Cardiac septum (tissue), 1 donor: ENCODE results near the gene NEU1. TPM values are rescaled to one million over a fixed set of nuclear protein-coding genes. Genes with fewer than 3 reads are reported as not detected.

Experiments used
- DNase-seq: peaks from one replicate; pipeline ENCODE4 v3.0.0-alpha.2; 2020; ENCODE audit warnings: low spot score
- intact Hi-C: fragments of 100-400 bp; cut with DNase I; formaldehyde crosslinking; loops from one replicate; pipeline ENCODE4 v1.14.0; 2022
- total RNA-seq: library from RNA; stranded (reverse); fragmentation: NEBNext Ultra II Directional; extraction: Animal tissue kit (Norgen Biotek cat#: 25700); gene quantifications from one replicate; pipeline ENCODE4 v1.2.1, GENCODE V29; 2021
- donor health status: DM: no; HTN: no; CAD: no.

NEU1 gene
- total RNA-seq, 1 donor from 2014 or later = 19.4 TPM

DNA sequence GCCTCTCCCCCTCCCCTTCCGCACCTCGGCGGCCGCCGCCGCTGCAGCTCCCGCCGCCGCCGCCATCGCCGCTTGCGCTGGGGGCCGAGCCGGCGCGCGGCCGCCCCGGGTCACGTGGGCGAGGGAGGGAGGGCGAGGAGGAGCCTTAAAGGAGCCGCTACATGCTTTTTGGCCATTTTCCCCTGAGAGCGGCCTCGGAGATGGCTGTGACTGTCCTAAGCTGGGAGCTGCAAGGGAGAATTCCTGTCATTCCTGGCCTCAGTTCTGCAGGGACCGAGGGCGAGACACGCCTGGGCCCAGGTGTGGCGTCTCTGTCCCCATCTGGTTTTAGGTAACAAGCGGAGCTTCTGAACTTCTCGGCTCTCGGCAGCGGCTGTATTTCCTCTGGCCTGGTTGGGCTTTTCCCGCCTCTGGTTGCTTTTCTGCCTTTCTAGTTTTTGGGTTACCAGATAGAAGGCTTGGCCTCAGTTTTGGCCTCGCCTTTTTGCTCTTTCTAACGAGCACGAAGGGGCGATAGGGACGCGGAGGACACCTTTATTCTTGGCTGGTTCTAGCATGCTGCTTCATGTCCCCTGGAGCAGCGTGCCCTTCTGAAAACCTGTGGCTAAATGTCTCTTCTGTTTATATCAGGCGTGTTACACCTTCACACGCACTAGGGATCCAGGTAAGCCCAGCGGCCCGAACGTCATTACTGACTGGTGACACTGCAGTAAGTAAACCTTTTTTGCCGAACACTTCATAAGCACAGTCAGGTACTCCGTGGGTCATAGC lies 35.2 kb upstream of the NEU1 start, which contains the start of gene EHMT2:
Gene EHMT2 (minus strand): TSS at position 87 of the 771 bp plus-strand sequence. CDS start 21 bp downstream, at position 66.
- intact Hi-C loops = loop anchor here (2.0 to 5.0 kb wide), 2 partner anchors 35 to 215 kb away; partner anchors contain the start of genes LY6G5C and NEU1
- peak; percentile 94 for DNase-seq

DNA sequence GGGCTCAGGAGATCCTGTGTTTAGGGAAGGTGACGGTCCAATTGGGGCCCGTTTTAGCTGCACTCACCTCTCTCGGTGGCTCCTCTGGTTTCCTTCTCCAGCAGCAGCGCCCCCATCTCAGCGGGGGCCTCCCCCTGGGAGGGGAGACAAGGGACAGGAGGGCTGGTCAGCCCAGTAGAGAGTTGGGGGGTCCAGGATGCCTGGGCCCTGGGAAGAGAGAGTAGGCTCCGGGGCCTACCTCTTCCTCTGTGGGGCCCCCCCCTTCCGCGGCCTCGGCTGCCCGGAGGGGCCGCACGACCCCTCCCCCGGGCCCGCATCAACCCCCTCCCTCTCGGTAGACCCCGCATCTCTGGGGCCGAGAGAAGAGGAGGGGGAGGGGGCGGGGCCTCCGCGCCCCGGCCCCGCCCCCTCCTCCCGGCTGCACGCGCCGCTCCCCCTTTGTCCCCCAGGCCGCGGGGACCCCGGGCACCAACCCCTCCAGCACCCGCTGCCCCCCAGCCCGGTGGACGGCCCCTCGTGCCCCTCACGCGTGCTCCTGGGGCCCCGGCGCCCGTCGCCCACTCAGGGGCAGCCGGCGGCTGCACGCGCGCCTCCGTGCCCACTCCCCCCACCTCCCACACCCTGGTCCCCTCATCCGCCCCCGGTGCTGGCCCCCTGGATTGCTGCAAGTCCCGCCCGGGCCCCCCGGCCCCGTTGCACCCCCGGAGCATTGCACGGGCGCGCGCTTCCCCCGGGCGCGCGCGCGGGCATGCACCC lies 34.4 kb upstream of the NEU1 start:
- intact Hi-C loops = loop anchor here (2.0 to 5.0 kb wide), 2 partner anchors 34 to 215 kb away; partner anchors contain the start of genes LY6G5C and NEU1
- DNase-seq = no peak

DNA sequence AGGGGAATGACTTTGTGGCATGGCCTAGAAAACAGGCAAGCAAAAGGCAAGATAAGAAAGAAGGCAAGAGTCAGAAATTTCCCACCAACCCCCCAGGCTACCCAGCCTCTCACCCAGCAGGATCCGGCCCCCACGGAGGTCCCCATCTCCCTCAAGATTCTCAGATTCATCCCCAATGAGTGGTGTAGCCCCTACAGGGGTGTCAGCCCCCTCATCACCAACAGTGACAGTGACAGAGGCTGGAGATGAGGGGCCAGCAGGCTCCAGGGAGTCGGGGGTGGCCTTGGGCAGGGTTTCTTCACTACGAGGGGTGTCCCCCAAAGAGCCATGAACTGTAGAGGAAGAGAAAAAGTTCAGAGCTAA lies 33.9 kb upstream of the NEU1 start:
- DNase-seq = no peak
- intact Hi-C loops = loop anchor here (2.0 to 5.0 kb wide), 2 partner anchors 34 to 214 kb away; partner anchors contain the start of genes LY6G5C and NEU1

DNA sequence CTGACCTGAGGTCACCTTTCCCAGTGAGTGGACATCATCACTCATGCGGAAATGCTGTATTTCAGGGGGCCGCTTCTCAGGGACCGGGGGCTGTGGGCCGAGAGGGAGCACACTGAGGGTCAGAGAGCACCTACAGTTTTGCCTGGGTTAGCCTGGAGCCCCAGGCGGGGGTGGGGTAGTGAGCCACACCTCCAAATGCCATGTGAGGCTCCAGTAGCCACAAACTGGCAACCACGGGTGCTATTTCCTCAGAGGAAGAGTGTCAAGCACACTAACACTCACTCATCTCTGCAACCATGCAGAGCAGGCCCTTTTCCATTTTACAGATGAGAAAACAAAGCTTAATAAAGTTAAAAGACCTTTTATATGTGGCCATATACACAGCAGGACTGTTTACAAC lies 30.2 kb upstream of the NEU1 start:
- intact Hi-C loops = no loop called here
- no peak for DNase-seq

DNA sequence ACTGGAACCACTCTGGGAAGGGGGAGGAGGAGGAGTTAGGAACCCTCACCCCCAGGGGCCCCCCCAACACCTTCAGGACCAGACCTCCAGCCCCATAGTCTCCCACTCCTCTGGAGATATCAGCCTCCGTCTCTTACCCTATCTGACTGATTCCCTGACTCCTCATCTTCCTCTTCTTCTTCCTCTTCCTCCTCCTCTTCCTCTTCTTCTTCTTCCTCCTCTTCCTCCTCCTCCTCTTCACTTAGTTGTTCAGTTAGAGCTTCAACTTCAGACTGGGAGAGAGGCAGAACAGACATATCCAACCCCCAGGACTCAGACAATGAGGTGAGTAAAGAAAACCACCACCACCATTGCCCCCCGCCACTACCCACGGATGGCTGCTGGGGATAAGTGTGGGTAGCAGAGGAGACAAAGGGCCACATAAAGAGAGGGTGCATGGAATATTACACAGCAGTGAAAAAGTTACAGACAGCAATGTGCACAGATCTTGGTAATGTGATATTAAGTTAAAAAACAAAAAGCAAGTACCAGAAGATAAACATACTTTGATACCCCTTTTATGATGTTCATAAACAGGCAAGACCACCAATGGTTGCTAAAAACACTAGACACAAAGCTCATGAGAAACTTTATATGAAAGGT lies 26.8 kb upstream of the NEU1 start:
- DNase-seq = no peak
- intact Hi-C loops = no loop called here

DNA sequence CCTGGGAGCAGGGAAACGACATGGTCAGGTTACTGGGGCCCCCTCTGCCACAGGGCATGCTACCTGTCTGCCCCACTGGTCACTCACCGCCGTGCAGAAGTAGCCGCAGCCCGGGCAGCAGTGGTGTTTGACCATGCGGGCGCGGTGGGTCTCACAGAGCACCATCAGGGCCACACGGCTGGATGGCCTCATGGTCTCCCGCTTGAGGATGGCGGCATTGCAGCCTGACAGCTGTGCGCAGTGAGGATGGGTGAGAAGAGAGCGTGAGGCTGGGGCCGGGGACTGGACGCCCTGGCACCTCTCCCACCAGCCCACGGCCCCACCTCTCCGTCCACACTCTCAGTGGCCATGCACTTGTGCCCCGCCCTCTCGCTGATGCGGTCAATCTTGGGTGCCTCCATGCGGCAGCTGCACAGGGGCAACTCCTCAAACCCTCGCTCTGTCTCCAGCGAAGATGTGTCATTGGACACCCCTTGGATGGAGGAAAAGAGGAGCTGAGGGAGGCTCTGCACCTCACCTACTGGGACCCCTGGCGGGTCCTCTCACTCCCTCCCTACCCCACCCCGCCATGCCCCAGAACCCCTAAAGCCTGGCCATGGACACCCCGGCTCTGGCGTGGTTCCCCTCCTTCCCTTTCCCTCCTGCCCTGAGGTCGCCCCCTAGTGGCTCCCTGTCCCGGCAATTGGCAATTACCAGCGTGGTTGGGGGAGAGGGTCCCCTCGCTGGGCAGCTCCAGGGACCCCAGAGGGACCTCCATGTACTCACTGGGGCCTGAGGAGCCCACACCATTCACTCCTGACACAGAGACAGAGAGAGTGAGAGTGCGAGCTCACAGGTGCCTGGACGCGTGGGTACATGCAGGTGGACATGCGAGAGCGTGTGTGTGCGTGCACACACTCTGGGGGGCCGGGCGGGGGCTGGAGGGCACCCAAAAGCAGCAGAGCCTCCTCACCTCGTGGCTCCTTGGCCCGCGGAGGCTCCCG lies 25.9 kb upstream of the NEU1 start:
- intact Hi-C loops = no loop called here

DNA sequence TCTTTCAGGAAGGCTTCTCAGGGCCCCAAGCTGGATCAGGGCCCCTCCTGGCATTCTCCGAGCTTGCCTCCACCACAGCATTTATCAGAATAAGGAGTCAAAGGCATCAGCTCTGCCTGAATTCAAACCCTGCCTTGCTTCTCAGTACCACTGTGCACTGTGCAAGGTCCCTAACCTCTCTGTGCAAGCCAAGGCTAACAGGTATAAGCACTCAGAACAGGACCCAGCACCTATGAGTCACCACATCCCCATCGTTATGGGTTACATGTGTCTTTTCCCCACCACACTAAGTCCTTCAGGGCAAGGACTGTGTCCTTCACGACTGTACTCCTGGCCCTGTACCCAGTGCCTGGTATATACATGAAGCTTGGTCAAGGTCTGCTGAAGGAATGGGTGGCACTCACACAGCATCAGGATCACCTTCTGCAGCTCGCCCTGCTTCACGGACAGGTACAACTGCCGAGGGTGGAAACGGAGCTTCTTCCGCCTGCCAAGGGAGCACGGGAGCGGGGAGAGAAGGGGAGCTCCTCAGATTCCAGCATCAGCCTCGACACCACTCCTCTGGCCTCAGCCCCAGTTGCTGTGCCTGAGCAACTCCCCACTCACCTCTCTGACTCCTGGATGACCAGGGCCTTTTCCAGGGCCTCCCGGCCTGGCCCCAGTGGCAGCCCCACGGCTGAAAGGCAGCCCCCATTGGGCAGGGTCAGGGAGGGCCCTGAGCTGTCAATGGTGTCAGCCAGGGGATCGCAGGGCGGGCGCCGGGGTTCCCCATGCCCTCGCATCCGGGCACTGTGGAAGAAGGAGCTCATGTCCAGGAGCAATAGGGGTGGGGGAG lies 24.8 kb upstream of the NEU1 start:
- intact Hi-C loops = no loop called here
- DNase-seq = no peak

More for the DNA sequence above, 25.9 kb upstream of the NEU1 start:
- no peak for DNase-seq

DNA sequence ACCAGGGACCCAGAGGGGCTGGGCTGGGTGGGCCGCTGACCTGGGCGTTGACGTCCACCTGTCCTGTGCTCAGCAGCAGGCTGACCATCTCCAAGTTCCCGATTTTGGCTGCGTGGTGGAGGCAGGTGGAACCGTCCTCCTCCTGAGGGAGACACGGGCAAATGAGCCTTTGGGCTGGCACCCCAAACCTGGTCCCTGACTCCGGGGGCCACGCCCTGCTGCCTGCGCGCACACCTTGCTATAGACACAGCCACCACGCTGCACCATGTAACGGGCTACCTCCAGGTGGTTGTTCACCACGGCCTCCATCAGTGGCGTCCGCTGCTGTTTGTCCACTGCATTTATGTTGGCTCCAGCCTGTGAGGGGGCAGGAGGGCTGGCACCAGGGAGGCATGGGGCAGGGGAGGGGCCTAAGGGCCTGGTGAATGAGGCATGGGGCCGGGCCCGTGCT lies 23.9 kb upstream of the NEU1 start:
- no peak for DNase-seq
- intact Hi-C loops = no loop called here

DNA sequence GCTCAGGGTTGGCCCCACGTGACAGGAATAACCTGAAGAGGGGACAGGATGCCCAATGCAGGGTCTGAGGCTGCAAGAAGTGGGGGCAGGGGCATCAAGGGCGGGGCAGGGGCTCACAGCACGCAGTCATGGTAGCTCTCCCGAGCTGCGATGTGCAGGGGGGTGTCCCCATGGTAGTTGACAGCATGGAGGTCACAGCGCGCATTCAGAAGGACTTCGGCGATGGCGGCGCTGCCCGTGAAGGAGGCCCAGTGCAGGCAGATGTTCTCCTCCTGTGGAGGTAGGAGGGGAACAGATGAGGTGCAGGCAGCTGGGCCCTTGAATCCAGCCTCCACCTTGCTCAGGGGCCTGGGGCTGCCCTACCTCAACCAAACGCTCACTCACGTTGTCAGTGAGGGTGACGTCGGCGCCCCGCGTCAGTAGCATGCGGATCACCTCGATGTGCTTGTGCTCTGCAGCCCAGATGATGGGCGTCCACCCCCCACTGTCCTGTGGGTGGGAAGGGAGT lies 22.0 kb upstream of the NEU1 start:
- DNase-seq = no peak
- intact Hi-C loops = no loop called here

DNA sequence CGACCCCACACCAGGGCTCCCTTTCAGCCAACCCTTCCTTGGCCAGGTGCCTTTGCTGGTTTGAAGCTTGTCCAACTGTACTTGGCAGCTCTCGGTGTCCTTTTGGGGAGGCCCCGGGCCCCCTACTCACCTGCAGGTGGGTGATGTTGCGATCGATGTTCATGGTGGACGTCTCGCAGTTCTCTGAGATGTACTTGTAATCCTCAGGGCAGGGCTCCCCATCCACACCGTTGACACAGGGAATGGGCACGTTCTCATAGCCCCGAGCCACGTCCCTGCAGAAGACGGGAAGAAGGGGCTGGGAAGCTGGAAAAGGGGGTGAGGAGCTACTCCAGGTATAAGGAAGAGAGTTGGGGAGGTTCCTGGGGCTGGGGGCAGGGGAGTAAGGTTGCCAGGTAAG lies 21.1 kb upstream of the NEU1 start:
- no peak for DNase-seq
- intact Hi-C loops = no loop called here

DNA sequence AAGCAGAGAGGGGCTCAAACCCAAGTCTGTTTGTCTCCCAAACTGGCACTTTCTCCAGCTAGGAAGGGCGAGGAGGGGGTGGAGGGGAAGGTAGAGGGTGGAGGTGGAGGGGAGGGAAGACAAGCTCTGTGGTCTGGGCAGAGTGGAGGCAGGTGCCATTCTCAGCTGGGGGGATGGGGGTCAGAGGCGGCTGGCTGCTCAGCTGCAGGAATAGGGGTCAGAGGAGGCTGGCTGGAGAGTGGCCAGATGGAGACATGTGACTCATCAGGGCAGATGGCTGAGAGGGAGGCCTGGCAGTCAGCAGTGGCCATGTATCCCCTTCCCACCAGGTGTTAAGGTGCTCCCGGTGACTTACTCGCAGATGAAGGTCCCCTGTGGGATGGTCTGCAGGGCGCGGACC lies 19.7 kb upstream of the NEU1 start:
- intact Hi-C loops = no loop called here

DNA sequence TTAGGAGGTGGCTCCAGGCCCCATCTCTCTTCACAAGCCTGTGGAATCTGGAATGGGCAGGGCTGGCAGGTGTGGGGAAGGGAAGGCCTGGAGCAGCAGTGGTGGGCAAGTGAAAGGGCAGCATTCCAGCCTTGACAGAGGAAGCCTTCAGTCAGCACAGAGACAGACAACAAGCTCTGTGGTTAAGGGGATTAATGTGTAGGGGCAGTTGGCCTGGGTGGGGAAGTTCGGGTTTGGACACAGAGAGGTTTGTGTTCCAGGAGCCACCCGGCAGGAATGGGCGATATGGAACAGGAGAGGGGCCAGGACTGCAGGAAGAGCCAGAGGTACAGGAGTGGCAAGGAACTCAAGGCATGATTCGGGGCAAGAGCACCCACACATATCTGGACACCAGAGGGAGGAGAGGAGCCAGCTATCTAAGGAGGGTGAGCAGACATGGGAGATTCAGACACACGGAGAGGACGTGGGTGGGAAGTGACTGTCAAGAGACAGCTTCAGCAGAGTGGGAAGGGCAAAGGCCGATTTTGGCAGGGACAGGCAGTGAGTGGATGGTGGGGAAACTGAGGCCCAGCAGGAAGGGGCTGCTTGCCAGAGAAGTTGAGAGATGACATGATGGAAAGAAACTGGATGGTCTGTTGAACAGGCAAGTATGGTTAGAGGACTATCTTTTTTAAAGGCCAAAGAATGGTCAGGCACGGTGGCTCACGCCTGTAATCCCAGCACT lies 18.7 kb upstream of the NEU1 start:
- DNase-seq = no peak
- intact Hi-C loops = no loop called here

More for the DNA sequence above, 19.7 kb upstream of the NEU1 start:
- no peak for DNase-seq

DNA sequence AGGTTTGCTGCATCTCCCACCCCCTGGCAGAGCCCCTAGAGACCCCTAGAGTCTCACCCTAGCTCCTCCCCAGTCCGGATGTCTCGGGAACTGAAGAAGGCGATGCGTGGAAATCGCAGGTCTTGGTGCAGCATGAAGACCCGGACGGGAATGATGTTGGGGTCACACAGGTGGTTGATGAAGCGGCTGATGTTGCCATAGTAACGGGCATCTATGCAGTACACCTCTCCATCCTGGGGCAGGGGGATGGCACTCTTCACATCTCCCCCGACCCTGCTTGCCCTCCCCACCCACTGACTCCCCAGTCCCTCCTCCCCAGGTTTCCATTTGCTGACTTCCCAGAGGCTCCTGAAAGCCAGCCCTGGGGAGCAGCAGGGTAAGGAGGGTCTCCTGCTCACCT lies 18.0 kb upstream of the NEU1 start:
- intact Hi-C loops = no loop called here
- no peak for DNase-seq

DNA sequence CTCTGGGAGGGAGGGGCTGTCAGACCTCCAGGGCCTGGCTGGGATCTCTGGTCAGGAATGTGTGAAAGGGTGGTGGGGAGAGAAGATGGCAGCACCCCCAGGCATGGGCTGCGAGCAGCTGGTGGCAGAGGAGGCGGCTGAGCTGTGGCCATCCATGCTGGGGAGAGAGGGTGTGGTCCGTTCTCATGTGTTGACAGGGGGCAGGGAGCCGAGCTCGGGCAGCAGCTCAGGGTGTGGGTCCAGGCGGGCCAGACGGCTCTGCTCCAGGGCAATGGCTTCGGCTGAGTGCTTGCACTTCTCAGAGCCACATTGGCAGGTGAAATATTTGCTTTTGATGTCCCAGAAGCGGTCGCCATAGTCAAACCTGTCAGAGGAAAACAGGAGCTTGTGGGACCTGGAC lies 17.3 kb upstream of the NEU1 start:
- intact Hi-C loops = no loop called here
- no peak for DNase-seq

DNA sequence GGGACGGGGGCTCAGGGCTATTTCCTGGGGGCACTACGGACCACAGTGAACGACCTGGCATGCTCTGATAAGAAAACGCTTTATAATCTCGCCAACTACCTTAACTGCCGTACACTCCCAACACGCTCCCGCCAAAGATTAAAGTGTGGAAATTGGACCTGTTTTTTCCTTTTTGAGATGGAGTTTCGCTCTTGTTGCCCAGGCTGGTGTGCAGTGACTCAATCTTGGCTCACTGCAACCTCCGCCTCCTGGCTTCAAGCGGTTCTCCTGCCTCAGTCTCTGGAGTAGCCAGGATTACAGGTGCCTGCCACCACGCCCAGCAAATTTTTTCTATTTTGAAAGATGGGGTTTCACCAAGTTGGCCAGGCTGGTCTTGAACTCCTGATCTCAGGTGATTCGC lies 16.5 kb upstream of the NEU1 start:
- intact Hi-C loops = no loop called here

DNA sequence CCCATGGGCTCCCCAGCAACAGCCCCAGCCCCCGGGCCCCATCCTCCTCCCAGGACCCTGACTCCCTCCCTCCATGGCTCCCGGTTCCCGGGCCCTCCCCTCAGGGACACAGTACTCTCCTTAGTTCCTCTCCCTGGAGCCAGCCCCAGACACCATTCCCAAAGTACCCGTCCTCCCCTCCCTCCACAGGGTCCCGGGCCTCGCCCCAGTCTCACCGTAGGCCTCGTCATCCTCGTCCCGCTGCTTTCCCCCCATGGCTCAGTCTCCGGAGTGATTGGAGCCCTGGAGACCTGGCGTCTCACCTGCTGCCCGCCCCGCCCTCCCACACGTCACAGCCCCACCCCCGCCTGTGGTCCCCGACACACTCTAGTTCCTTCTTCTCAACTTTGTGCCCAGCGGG lies 16.1 kb upstream of the NEU1 start, which contains the start of gene SLC44A4:
Gene SLC44A4 (minus strand): TSS at position 272 of the 400 bp plus-strand sequence. CDS start 17 bp downstream, at position 255.
- intact Hi-C loops = no loop called here

More for the DNA sequence above, 16.5 kb upstream of the NEU1 start:
- DNase-seq = no peak

DNA sequence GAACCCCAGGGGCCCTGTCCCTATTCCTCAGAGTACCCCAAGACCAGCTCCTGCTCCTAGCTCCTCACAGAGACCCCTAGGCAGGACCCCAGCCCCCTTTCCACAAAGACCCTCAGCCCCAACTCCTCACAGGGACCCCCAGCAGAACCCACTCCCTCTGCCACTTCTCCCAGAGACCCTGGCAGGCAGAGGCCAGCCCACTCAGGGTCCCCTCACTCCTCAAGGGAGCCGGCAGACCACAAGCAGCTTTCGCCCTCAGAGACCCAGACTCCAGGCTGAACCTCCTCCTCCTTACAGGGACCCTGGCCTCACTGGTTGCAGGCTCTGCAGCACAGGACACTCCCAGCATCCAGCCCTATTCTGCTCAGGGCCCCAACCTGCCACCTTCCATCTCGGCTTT lies 15.6 kb upstream of the NEU1 start:
- DNase-seq = no peak

More for the DNA sequence above, 16.1 kb upstream of the NEU1 start, which contains the start of gene SLC44A4:
- DNase-seq = no peak

More for the DNA sequence above, 15.6 kb upstream of the NEU1 start:
- intact Hi-C loops = no loop called here
